GM12801 (cell line): Measurements from ENCODE around the gene RTP3.

Experiments used
- TF ChIP-seq, protein P1 (sequence below): IDR thresholded peaks from one replicate; pipeline ENCODE4 v1.5.1; 2011; ENCODE audit warnings: control low read depth; ENCODE audit not compliant: insufficient read length; ENCODE audit errors: extremely low read depth

Gene RTP3

DNA sequence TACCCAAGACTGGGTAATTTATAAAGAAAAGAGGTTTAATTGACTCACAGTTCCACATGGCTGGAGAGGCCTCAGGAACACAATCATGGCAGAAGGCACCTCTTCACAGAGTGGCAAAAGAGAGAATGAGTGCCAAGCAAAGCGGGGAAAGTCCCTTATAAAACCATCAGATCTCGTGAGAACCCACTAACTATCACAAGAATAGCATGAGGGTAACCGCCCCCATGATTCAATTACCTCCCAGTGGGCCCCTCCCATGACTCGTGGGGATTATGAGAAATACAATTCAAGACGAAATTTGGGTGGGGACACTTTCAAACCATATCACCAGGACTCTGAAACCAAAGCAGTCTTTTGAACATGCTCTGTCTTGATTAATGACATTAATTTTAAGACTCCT, 7.0 kb downstream of the RTP3 start:
- TF ChIP-seq, protein P1, sequence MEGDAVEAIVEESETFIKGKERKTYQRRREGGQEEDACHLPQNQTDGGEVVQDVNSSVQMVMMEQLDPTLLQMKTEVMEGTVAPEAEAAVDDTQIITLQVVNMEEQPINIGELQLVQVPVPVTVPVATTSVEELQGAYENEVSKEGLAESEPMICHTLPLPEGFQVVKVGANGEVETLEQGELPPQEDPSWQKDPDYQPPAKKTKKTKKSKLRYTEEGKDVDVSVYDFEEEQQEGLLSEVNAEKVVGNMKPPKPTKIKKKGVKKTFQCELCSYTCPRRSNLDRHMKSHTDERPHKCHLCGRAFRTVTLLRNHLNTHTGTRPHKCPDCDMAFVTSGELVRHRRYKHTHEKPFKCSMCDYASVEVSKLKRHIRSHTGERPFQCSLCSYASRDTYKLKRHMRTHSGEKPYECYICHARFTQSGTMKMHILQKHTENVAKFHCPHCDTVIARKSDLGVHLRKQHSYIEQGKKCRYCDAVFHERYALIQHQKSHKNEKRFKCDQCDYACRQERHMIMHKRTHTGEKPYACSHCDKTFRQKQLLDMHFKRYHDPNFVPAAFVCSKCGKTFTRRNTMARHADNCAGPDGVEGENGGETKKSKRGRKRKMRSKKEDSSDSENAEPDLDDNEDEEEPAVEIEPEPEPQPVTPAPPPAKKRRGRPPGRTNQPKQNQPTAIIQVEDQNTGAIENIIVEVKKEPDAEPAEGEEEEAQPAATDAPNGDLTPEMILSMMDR = no peak

DNA sequence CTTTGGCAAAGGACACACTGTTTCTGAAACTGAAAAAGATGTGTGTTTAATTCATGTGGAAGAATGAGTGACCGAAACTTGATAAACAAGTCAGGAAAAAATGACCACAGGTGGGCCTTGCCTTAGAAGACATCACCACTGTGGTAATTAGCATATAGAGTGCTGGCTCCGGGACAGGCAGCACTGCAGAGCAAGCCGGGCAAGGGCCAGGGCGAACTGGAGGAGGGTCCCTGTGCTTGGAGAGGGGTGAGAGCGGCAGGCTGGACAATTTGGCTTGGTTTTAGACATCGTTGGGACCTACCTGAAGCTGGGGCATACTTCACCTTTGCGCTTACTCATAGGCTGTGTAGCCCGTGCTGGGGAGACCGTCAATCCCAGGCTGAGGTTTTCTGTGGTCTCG, 8.2 kb downstream of the RTP3 start:
- TF ChIP-seq, protein P1 = no peak

DNA sequence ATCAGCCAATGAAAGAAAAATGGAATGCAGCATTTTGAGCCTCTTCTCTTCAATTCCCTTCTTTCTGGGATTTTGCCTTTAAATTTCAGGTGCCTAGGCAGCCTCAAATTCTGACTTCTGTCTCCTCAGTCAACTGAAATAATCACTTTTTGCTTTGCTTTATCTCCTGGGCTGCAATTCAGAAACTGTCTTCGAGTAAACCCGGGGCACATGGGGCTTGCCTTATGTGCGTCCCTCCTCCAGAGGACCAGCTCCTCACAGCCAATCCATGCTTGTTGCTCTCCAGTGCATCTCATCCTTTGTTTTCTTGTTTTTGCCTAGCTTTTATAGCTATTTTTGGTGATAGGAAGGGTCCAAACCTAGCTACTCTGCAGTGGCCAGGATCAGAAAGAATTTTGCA, 8.8 kb downstream of the RTP3 start:
- TF ChIP-seq, protein P1 = no peak

DNA sequence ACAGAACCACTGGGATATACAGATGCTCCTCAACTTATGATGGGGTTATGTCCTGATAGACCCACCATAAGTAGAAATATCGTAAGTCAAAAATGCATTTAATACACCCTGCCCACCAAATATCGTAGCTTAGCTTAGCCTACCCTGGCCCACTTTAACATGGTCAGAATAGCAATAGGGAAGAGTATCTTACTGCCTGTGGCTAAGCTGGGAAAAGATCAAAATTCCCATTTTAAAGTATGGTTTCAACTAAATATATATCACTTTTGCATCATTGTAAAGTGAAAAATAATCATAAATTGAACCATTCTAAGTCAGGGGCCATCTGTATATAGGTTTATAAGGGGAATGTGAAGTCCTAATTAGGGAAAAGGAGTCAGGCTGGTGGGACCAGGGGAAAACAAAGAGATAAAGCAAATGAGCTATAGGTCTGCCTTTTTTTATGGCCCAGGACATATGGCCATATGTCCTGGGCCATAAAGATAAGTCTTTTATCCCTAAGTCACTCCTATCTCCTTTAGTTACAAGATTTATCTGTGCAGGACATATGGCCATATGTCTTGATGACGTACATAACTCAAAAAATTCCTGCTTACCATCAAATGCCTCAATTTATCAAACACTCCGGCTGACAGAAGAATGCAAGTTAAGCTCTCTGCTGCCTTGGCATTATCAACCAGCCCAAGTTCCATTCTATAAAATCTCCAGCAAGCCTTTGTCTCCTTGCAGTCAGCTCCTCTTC, 11.2 kb downstream of the RTP3 start:
- TF ChIP-seq, protein P1 = no peak

DNA sequence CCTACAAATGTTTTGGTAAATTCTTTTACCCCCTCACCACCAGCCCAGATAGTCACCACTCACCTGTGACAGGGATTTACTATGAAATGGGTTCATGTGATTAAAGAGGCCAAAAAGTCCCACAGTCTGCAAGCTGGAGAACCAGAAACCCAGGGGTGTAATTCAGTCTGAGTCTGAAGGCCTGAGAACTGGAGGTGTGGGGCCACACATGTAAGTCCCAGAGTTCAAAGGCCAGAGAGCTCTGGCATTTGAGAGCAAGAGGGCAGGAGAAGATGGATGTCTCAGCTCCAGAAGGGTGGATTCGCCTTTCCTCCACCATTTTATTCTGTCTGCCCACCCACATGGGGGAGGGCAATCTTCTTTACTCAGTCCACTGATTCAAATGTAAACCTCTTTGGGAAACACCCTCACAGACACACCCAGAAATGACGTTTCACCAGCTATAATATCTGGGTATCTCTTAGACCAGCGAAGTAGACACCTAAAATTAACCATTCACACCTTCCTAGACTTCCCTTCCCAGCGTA, 11.9 kb downstream of the RTP3 start:
- TF ChIP-seq, protein P1 = no peak

DNA sequence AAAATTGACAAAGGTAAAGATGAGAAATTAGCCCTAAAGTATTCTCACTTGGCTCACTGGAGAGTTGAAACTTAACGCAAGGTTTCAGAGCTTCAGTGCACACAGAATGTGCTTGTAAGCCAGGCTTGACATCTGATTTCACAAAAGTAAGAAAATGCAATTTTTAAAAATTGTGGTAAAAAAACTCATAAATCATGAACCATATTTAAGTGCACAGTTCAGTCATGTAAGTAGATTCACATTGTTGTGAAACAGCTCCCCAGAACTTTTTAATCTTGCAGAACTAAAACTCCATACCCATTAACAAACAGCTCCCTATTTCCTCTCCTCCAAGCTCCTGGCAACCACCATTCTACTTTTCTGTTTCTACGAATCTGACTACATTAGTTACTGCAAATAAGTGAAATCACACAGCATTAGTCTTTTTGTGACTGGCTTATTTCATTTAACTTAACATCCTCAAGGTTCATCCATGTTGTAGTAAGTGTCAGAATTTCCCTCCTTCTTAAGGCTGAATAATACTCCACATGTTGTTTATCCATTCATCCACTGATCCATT, 14.5 kb downstream of the RTP3 start:
- TF ChIP-seq, protein P1 = no peak

DNA sequence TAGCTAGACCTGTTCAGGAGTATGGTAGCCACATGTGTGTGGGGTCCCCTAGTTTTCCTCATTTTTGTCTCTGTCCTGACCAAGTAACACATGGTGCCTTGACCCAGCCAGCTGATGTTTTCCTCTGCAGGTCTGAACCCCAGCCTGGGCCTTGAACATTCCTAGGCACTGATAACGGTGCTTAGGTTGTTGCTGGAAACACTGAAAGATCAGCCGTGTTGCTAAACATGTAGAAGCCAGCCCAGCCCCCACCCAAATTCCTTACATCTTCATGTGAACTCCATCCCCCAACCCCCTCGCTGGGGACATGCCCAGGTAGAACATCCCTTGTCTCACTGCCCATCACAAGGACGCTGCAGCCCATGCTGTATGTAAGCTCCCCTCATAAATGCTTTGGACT, 18.7 kb downstream of the RTP3 start:
- TF ChIP-seq, protein P1 = no peak
